HG03060 (cell line): ENCODE measurements around the gene TTC19.
"Not testable (repeated sequence)": the region's sequence is repeated elsewhere in the genome, so short reads cannot be mapped to it uniquely, and the experiment has no call there.

ENCODE experiments used
- ATAC-seq: cut with Tn5 transposase; IDR thresholded peaks from one replicate; pipeline ENCODE4 v1.9.1; 2021; ENCODE audit warnings: low read depth, moderate number of reproducible peaks; ENCODE audit not compliant: unreplicated experiment

Gene TTC19

GRCh38 chr17:15972497-15972951, 27.1 kb upstream of the TTC19 start:
- no peak for ATAC-seq

- no peak for ATAC-seq
Measured at GRCh38 chr17:15973016-15973415, 26.6 kb upstream of the TTC19 start.

GRCh38 chr17:15973834-15974233, 25.8 kb upstream of the TTC19 start:
- ATAC-seq, result no peak

GRCh38 chr17:15977894-15978293, 21.7 kb upstream of the TTC19 start:
- no peak for ATAC-seq

- no peak for ATAC-seq
Measured at GRCh38 chr17:15978606-15979005, 21.0 kb upstream of the TTC19 start.

GRCh38 chr17:15979013-15979412, 20.6 kb upstream of the TTC19 start:
- ATAC-seq, result not testable (repeated sequence)

GRCh38 chr17:15981208-15981607, 18.4 kb upstream of the TTC19 start:
- ATAC-seq, result peak; percentile 67

GRCh38 chr17:15981646-15982580, 17.7 kb upstream of the TTC19 start:
- no peak for ATAC-seq

- ATAC-seq, result no peak
Measured at GRCh38 chr17:15996322-15996721, 3.3 kb upstream of the TTC19 start.

- no peak for ATAC-seq
Measured at GRCh38 chr17:15998031-15998562, 1.5 kb upstream of the TTC19 start.

- peak; percentile 10 for ATAC-seq
Measured at GRCh38 chr17:15999974-16000827, 577 bp downstream of the TTC19 start.

- no peak for ATAC-seq
Measured at GRCh38 chr17:16001226-16001897, 1.7 kb downstream of the TTC19 start.

GRCh38 chr17:16002708-16003260, 3.2 kb downstream of the TTC19 start:
- no peak for ATAC-seq

- no peak for ATAC-seq
Measured at GRCh38 chr17:16003841-16004240, 4.2 kb downstream of the TTC19 start.

- ATAC-seq, result no peak
Measured at GRCh38 chr17:16005636-16006035, 6.0 kb downstream of the TTC19 start.

- no peak for ATAC-seq
Measured at GRCh38 chr17:16007439-16007838, 7.8 kb downstream of the TTC19 start.

GRCh38 chr17:16013943-16014407, 14.4 kb downstream of the TTC19 start:
- ATAC-seq, result no peak

GRCh38 chr17:16019347-16019746, 19.7 kb downstream of the TTC19 start:
- ATAC-seq, result no peak

GRCh38 chr17:16023881-16024280, 24.3 kb downstream of the TTC19 start:
- no peak for ATAC-seq

GRCh38 chr17:16025202-16025601, 25.6 kb downstream of the TTC19 start:
- no peak for ATAC-seq
